GM12892 (cell line): Measurements from ENCODE around the gene LRFN2.

ENCODE experiments used
- POLR2A ChIP-seq: IDR thresholded peaks from 2 replicates; pipeline ENCODE4 v1.6.1; 2011; ENCODE audit warnings: low read depth, low read length, control low read depth
- POLR2AphosphoS5 ChIP-seq: IDR thresholded peaks from 2 replicates; pipeline ENCODE4 v1.6.1; 2011; ENCODE audit warnings: low read depth, low read length, control low read depth
- TAF1 ChIP-seq: IDR thresholded peaks from 2 replicates; pipeline ENCODE4 v1.6.1; 2011; ENCODE audit warnings: low read depth, mild to moderate bottlenecking, control low read depth, low read length, borderline replicate concordance

DNA sequence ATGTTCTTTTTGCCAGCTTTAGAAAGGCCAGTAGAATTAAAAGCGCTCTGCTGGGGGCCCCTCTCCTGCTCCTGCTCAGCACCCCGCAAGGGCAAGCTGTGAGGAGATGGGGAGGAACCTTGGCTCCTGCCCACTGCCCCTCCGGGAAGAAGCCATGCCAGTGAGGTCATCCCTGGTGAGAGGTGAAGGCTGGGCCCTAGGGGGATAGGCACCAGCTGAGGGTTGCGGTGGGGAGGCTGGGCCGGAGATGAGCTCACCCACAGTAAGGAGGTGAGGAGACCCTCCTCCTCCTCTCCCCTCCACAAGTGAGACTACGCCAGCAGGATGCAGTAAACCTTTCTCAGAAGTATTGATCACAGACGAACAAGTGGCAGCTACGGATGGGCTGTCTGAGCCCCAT, 32.1 kb downstream of the LRFN2 start:
- TF ChIP-seq POLR2A: no peak
- no peak for TF ChIP-seq POLR2AphosphoS5
- no peak for TF ChIP-seq TAF1
